Middle frontal gyrus (tissue), 1 donor: ENCODE measurements around the gene DNAJC18.
"Not testable (repeated sequence)": the region's sequence is repeated elsewhere in the genome, so short reads cannot be mapped to it uniquely, and the experiment has no call there.

Source experiments
- DNase-seq: peaks from one replicate; pipeline ENCODE4 v3.0.0-alpha.2; 2015; ENCODE audit warnings: low spot score; ENCODE audit errors: extremely low spot score

The DNAJC18 gene

DNA sequence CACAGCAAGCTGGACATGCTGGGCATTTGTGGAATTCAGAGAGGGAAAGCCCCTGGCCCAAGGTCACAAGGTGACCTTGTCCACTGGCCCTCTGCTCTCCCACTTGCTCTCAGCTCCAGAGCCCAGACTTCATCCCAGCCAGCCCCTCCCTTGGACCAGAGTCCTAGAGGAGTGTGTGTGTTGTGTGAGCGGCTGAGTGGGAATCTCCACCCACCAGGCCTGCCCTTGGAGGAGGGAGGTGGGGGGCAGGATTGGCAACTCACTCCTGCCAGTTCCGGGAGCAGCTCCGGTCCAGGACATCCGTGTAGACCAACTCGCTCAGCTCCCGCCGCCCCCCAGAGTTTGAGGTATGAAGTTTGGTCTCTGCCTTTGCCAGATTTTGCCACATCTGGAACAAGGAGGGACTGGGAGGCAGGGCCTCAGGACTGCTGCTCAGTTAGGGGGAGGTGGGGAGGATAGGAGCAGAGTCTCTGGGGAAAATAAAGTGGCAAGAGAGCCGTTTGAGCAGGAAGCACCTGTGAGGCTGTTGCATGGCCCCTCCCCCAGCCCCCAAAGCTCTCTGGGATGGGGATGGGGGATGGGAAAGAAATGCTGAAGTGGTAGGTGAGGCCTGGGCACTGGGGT lies 51.0 kb downstream of the DNAJC18 start:
- DNase-seq, result no peak

DNA sequence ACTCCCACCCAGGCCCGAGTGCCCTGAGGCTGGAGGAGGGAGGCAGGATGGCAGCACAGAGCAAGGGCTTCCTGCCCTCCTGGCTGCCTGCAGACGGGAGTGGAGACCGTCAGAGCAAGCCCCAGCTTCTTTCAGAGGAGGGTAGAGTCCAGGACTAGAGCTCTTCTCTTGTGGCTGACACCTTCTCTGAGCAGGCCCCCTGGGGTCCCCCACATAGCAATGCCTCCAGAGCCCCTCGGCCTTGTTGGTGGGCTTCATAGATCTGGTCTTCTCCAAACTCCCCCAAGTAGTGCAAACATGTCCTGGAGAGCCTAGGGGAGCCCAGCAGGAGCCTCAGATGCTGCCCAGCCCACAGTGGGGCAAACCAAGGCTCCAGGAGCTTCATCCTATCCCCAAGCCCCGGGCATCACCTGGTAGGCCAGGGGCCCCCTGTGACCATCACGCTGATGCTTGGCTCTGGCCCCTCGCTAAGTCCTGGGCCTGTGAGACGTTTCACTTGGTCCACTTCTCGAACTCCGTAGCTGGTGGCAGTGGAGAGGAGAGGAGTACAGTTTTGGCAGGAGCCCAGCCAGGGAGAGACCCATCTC lies 51.6 kb downstream of the DNAJC18 start:
- no peak for DNase-seq

DNA sequence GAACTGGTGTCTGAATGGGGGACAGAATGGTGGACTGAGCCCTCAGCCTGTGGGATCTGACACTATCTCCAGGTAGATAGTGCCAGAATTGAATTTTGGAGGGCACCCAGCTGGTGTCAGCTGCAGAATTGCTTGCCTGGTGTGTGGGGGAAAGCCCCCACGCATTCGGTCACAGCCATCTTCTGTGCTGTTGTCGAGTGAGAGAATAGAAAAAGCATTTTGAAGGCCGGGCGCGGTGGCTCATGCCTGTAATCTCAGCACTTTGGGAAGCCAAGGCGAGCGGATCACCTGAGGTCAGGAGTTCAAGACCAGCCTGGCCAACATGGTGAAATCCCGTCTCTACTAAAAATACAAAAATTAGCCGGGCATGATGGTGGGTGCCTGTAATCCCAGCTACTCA lies 52.4 kb downstream of the DNAJC18 start:
- not testable (repeated sequence) for DNase-seq

DNA sequence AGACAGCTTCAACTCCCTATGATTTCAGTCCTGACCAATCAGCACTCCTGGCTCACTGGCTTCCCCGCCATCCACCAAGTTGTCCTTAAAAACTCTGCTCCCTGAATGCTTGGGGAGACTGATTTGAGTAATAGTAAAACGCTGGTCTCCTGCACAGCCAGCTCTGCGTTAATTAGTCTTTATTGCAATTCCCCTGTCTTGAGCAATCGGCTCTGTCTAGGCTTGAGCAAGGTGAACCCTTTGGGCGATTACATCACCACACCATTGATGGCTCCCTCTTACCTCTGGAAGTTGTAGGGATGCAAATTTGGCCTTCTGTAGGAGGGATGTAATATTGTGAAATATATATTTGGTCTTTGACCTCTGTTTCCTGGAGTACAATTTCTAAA lies 53.3 kb downstream of the DNAJC18 start:
- DNase-seq, result no peak

DNA sequence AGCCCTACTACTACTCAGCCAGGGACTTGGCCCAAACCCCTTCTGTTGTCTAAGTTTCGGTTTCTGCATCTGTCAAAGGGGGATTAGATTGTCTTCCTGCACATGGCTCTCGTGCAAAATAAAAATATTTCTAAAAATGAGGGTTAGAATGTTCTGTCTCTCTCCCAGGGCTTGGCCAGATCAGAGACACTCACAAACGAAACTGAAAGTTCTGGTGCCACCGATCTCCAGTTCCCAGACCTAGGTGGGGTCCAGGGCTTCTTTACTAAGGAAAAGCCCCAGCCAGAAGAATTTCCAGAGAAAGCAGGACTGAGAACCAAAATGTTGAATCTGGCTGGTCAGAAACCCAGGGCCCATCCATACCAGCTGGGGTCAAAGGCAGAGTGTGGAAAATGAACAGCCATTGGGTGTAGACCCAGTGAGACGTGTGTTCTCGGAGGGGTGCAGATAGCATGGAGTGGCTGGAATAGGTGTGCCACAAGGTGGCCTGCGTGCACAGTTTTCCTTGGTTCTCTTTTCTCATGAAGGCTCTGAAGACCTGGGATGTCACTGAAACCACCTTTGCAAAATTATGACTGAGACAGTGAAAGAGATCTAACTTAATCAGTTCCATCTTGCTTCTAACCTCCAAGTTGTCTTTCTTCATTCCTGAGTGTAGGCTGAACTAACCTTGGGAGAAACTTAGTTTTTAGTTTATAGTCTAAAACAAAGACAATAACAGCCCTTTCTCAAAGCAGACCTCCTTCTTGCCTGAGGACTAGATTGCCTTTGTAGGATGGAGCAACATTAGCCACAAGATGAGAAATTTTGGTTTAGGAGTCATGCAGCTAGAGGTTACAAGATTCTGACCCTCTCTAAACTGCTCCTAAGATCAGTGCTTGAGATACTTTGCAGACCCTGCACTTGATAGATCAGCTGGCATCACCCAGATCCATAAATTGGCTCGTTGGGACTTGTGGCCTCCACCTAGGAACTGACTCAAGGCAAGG lies 54.0 kb downstream of the DNAJC18 start:
- no peak for DNase-seq

DNA sequence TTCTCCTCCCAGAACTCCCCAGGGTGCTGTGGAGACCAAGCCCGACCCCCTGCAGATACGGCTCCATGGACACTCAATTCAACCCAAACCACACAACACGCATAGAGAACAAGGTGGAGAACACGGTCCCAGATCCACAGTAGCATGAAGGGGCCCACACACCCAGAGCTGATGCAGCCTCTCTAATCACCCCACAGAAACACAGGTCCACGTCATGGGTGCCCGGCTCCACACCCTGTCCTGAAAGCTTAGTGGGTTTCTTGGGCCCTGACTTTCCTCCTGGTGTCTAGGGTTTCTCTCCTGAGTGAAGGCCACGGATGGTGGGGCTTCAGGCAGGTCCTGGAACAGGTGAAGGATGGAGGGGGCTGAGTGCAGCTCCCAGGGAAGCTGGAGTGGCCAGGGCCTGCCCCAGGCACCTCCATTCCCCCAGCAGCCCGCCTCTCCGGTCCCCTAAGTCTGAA lies 54.7 kb downstream of the DNAJC18 start:
- no peak for DNase-seq

DNA sequence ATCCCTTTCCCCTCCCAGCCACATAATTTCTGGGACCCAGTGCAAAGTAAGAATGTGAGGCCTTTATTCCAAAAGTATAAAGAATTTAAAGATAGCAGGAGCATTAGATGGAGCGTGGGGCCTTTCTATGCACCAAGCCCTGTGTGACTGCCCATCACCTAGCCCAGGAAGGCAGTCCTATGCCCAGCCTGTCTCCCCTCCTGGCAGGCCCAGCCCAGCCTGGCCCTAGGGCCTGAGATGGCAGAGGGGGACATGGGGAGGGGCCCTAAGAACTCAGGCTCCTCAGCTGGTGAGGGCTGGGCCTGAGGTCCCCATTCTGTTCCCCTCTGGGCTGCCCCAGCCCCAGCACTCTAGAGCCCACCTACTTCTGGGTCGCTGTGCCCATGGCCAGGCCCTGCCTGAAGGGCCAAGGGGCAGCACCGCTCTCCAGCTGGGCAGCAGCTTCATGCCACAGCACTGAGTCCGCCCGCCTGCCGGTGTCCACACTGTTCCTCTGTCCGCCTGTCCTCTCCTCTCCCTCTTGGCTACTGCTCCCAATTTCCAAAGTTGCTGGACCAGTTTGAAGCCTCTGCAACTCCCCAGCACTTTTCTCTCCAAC lies 55.2 kb downstream of the DNAJC18 start:
- DNase-seq, result no peak

DNA sequence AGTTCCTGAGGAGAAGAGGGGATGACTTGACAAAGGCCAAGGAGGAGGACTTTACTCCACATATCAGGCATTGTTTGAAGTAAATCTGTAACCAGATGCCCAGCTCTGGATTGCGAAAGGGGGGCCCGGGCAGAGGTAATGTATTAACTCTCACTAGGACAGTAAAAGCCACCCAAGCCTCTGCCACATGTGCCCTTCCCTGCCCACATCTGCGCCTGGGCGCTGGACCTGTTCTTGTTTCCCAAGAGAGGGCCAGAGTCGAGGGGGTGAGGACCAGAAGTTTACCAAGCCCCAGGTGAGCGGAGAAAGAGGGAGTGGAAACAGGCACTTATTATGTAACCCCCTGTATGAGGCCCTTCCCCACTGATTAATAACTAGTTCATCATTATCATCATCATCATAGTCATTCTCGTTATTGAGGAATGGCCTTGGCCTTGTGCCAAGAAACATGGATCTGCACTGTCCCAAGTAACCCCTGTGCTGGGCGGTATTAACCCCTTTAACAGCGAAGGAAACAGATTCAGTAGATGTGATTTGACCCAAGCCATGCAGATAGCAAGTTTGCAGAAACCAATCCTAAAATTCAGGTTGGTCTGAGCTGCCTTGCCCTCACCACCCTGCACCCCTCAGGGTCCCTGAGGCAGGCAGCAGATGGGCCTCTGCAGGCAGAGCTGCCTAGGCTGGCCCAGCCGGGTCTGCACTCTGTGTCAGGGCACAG lies 55.9 kb downstream of the DNAJC18 start, which contains the start of gene SLC23A1:
SLC23A1 (minus strand) TSS at position 23 of the 718 bp plus-strand sequence. CDS start 44 bp downstream, outside the sequence.
- DNase-seq, result no peak

DNA sequence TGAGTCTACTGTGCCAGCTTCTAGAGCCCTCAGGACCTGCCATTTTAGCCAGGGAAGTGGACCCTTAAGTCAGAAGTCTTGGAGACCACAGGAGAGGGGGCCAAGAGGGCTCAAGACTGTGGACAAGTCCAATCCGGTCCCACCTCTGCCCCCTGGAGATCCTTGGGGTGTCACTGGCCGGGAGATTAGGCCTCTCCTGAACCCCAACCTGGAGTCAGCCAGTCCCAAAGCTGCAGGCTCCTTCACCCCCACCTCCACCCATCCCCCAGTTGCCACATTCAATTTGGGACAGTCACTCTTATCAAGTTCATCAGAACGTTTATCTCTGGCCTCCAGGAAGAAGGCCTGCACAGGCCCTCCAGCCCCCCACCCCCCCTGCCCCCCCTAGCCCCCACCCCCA lies 56.5 kb downstream of the DNAJC18 start:
- no peak for DNase-seq

DNA sequence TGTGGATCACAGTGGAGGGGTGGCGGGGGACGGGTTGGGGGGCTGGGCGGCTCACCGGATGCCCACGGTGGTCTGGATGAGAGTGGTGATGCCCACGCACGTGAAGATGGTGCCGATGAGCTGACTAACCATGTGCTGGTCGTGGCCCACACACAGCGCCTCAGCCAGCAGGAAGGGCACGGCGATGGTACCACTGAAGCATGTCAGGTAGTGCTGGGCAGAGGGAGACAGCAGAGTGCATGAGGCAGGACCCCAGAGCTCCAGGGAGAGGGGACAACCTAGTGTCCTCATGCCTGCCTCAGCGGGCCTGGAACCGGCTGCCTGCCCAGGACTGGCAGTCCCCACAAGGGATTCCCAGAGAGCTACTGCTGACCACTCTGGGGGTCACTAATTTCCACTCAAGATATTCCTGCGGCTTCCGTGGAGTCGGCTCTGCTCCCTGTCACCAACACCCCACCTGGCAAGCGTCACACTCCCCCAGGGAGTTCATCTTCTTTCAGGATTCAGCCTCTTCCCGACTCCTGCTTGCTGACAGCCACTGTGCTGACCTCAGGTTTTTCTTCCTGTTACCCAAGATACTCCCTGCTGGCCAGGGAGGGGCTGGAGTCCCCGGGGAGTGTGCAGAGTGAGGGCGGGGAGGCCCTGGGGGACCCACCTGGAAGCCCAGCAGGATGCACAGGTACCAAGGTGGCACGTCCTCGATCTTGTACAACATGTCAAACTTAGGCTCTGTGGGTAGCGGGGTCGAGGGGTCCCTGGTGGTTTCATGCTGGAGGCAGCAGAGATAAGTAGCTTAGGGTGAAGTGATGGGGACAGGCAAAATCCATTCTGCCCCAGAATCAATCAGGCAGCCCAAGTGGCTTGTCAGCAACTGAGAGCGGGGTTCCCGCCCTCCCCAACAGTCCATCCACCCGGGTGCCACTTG lies 57.2 kb downstream of the DNAJC18 start:
- DNase-seq, result no peak

DNA sequence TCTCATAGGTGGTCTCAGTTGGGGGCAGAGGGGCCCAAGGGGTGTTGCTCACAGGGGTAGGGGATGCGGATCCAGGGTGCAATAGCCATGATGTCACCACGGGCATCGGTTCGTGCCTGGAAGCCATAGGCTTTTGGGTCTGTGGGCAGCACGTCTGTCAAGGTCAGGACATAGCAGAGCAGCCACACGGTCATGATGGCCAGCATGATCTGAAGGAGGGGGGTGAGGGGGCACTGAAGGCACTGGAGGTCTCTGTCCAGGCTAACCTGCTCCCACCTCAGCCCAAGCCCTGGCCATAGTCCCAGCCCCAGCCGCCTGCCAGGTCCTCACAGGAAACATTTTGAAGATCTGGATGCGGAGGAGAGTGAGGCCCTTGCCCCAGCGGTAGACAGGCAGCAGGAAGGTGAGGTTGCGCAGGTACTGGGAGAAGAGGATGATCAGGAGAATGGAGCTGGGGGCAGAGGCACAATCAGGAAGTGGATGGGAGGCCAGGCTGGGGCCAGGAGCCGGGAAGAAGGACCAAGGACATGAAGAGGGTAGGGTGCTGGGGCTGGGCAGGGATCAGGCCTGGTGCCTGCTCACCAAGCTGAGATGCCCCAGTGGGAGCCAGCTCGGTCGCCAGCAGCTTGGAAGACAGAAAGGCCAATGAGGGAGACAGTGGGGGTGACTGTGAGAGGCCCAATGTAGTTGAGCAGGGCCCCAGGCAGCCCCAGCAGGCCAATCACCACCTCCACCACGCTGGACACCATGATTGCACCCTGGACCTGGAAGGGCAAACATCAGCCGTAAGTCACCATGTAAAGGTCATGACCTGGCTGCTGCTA lies 59.5 kb downstream of the DNAJC18 start:
- no peak for DNase-seq

DNA sequence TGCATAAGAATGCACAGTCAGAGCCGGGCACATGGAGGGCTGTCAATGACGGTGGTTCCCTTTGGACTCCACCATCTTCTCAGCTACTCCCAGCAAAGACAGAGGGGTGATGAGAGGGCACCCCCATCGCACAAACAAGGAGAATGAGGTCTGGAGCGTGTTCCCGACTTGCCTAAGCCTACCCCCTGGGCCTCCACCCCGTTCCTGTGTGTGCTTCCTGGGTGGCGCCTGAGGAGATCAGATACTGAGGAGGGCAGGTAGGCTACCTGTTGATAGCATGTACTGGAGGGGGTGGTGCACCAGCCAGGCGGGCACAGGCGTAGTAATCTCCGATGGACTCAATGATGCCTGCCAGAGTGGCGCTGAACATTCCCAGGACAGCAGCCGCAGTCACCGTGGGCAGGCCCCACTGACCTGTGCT lies 60.4 kb downstream of the DNAJC18 start:
- no peak for DNase-seq

DNA sequence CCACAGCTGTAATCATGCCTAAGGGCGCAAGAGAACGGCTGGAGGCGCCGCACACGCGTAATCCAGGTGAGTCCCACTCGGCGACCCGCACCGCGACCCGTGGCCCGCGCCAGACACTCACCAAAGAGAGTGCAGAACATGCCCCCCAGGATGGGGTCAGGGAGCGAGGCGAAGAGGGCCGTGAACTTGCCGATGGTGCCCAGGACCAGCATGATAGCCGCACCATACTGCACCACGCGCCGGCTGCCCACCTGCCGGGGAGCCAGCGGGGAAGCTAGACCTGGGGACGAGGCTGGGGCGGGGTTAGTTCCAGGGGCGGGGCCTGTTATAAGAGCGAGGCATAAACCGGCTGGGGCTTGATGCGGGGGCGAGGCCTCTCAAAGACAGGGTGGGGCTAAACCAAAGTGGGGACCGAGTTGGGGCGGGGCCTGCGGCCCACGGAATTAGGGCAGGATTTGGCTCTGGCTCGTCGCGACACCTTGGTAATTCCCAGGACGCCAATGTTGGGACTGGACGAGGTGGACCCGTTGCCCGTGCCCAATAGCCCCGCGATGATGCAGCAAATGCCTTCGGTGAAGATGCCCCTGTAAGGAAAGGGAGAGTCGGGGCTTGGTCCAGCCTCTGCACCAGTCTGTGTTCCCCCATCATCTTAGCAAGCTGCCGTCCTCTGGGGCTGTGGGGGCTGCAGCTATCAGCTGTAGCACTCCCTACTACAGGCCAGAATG lies 61.1 kb downstream of the DNAJC18 start:
- DNase-seq, result no peak

DNA sequence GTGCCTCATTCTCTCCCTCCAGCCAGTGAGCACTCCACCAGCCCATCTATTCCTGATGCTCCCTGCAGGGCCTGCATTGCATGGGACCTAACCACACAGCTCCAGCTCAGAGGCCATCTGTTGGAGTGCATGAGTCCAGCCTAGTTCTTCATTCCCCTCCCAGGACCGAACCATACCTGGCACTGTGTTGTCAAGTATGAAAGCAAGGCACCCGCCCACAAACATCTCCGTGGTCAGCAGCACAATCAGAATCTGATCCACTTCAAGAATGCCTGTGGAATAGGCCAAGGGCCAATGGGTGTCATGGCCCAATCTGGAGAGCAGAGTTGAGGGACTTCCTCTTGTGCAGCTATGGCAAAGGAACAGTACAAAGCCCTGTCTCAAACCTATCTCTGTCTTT lies 62.1 kb downstream of the DNAJC18 start:
- DNase-seq, result no peak

DNA sequence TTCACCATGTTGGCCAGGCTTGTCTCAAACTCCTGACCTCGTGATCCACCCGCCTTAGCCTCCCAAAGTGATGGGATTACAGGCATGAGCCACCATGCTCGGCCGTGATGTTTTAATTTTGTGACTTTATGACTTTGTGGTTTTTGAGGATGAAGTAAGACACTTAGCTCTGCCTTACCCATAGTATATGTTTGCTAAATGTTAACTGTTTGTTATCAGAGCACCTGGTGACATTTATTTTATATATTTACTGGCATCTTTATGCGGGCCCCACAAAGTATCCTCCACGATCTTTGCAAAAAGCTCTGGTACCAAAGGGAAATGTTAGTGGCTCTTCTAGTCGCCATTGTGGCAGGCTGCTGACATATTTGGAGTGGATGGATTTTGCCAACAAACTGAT lies 63.0 kb downstream of the DNAJC18 start:
- no peak for DNase-seq

DNA sequence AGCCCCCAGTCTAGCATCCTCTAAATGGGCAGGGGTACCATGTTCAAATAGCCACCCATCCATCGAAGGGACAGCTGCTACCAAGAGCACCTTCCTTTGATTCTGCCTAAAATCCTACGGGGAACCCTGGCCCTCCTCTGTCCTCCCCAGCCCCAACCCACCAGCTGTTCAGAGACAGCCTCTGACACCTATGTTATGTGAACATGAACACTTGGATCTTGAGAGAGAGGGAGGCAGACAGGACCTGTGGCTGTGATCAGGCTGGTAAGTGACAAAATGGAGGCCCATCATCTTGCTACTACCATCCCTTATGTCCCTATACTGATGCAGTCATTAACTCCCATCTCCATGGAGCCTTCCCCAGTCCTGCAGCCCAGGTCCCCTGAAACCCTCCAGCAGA lies 64.4 kb downstream of the DNAJC18 start:
- DNase-seq, result no peak

DNA sequence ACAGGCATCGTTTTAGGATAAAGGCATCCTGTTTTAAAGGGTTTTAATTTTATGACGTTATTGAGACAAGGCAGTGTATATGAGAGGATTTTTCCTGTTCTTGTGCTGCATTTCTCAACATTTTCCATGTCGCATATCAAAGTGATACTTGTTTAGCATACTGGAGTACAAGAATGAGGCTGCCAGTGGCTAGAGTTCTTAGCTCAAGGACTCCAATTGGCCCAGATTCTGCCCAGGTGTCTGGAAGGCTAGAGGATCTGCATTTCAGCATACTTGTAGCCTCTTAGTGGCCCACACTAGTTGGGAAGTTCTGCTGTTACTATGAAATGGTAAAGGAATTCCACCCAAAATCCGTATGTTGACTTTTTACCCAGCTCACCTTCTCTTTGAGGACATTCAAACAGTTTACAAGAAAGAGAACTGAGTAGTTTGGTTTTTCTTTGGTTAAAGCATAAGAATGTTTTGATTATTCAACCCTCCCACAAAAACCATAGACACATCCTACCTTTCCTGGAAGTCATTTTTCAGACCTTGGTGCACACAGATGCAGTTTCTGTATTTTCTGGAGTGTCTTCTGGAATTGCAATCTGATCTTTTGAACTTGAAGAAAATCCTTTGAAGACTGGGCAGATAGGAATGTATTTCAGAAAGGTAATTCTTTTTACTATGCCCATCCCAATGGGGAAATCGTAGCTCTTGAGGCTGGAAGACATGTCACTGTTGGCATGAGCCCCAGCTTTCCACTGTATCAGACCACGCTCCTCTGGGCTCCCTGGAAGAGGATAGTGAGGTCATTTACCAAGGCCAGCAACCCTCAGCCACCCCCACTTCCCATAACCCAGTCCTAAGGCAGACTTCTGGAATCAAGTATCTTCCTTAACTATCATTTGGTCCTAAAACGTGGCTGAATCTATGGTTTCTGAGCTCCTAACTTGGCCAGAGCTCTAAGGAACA lies 67.6 kb downstream of the DNAJC18 start:
- DNase-seq, result no peak
